Measurements from ENCODE around the gene NPBWR2. TPM values are rescaled to one million over a fixed set of nuclear protein-coding genes. Genes with fewer than 3 reads are reported as not detected.

Gene NPBWR2
- total RNA-seq, 1 experiment from 2014 or later = not detected

DNA sequence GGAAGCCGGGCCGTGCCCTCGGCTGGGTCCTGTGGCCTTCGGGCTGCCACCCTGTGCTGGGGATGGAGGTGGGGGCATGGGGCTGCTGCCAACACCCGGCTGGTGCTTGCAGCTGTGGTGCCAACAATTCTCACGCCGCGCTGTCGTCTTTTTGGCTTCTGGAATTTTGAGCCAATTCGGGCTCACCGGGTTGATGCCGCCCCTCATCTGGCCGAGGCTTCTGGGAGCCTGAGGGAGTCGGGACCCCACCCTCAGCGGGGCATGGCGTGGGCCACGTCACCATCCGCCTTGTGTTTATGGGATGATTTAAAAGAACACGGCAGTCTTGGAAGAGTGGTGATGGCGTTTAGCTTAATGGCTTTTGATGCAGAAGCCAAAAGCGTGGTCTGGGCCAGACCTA, 8.7 kb upstream of the NPBWR2 start:
- ChIA-PET POLR2A (no interaction called here), CTCF (interaction anchor here (0.5 to 0.7 kb wide), 3 partner anchors 24 to 36 kb away, joined by 3 read pairs; partner anchors contain the start of gene OPRL1)
- TF ChIP-seq POLR2AphosphoS5 (IDR thresholded peaks at IDR 0.05; ENCODE audit: low read depth, low read length) (no peak), SIN3A (IDR thresholded peaks at IDR 0.05; ENCODE audit: borderline replicate concordance, insufficient read depth, low read depth, low read length) (no peak), TCF7L2 (IDR thresholded peaks at IDR 0.05; ENCODE audit: low read depth, low read length) (no peak)
- TF ChIP-seq, protein P1, sequence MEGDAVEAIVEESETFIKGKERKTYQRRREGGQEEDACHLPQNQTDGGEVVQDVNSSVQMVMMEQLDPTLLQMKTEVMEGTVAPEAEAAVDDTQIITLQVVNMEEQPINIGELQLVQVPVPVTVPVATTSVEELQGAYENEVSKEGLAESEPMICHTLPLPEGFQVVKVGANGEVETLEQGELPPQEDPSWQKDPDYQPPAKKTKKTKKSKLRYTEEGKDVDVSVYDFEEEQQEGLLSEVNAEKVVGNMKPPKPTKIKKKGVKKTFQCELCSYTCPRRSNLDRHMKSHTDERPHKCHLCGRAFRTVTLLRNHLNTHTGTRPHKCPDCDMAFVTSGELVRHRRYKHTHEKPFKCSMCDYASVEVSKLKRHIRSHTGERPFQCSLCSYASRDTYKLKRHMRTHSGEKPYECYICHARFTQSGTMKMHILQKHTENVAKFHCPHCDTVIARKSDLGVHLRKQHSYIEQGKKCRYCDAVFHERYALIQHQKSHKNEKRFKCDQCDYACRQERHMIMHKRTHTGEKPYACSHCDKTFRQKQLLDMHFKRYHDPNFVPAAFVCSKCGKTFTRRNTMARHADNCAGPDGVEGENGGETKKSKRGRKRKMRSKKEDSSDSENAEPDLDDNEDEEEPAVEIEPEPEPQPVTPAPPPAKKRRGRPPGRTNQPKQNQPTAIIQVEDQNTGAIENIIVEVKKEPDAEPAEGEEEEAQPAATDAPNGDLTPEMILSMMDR (IDR thresholded peaks at IDR 0.05) = no peak
- TF ChIP-seq, protein P2, sequence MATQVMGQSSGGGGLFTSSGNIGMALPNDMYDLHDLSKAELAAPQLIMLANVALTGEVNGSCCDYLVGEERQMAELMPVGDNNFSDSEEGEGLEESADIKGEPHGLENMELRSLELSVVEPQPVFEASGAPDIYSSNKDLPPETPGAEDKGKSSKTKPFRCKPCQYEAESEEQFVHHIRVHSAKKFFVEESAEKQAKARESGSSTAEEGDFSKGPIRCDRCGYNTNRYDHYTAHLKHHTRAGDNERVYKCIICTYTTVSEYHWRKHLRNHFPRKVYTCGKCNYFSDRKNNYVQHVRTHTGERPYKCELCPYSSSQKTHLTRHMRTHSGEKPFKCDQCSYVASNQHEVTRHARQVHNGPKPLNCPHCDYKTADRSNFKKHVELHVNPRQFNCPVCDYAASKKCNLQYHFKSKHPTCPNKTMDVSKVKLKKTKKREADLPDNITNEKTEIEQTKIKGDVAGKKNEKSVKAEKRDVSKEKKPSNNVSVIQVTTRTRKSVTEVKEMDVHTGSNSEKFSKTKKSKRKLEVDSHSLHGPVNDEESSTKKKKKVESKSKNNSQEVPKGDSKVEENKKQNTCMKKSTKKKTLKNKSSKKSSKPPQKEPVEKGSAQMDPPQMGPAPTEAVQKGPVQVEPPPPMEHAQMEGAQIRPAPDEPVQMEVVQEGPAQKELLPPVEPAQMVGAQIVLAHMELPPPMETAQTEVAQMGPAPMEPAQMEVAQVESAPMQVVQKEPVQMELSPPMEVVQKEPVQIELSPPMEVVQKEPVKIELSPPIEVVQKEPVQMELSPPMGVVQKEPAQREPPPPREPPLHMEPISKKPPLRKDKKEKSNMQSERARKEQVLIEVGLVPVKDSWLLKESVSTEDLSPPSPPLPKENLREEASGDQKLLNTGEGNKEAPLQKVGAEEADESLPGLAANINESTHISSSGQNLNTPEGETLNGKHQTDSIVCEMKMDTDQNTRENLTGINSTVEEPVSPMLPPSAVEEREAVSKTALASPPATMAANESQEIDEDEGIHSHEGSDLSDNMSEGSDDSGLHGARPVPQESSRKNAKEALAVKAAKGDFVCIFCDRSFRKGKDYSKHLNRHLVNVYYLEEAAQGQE (IDR thresholded peaks at IDR 0.05; ENCODE audit: insufficient read depth in 1 of 2, low read depth in 2 of 2, low read length in 1 of 2) = no peak
- DNase-seq (ENCODE audit: low read depth, low spot score) (no peak), ATAC-seq (no peak)
- Histone ChIP-seq H3K27ac (ENCODE audit: low read length) (no peak overlapping the region), H3K4me3 (ENCODE audit: low read depth in 2 of 2, low read length in 2 of 2) (no peak overlapping the region), H3K4me1 (ENCODE audit: control insufficient read depth, insufficient read depth, low read length) (peaks cover 2% of the 10 kb centered on the region), H3K27me3 (ENCODE audit: control insufficient read depth, insufficient read depth, low read length) (no peaks in the 10 kb centered on the region), H3K36me3 (ENCODE audit: control insufficient read depth, insufficient read depth, low read length) (no peaks in the 10 kb centered on the region), H3K9me3 (ENCODE audit: control insufficient read depth, insufficient read depth, low read depth, low read length) (no peaks in the 10 kb centered on the region)
- BruUV-seq (replicated peaks) = no TSS peak
- intact Hi-C loops (cut with micrococcal nuclease; ENCODE audit: unreplicated experiment) = no loop called here
- in situ Hi-C loops (cut with HindIII; ENCODE audit: low pct_unique_long_range_greater_than_20kb, low sequenced_read_pairs) = no loop called here

DNA sequence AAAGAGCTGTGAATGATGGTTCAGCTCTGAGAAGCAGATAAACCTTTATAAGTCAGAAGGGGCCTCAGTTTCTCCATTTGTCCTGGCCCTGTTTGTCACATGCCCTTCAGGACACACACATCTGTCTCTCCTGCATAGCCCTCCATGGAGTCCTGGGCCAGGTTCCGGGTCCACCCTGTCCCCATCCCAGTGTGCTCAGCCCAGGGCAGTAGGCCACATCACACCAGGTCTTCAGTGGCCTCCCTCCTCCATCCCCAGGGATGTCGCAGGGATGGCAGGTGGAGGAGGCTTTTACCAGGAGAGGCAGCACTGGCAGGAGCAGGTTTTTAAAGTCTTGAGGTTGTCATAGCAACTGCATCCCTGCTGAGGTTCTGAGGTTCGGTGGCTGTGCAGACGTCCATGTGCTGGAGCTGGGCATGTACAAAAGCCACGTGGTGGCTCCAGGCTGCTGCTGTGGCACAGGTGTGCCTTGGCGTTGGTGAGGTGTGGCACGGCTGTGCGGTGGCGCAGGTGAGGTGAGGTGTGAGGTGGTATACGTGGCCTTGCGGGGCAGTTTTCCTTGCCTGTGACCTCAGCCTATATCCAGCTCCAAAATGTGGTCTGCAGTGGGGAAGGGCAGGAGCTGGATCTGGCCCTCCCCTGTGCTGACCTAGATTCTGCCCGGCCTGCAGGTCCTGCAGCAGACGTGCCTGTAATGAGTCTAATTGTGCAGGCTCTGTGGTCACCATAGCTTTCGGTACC, 8.0 kb upstream of the NPBWR2 start:
- Histone ChIP-seq H3K36me3 (ENCODE audit: control insufficient read depth, insufficient read depth, low read length) (no peaks in the 10 kb centered on the region), H3K4me1 (ENCODE audit: control insufficient read depth, insufficient read depth, low read length) (peaks cover 1% of the 10 kb centered on the region), H3K27ac (ENCODE audit: low read length) (no peak overlapping the region), H3K9me3 (ENCODE audit: control insufficient read depth, insufficient read depth, low read depth, low read length) (no peaks in the 10 kb centered on the region), H3K27me3 (ENCODE audit: control insufficient read depth, insufficient read depth, low read length) (no peaks in the 10 kb centered on the region), H3K4me3 (ENCODE audit: low read depth in 2 of 2, low read length in 2 of 2) (no peak overlapping the region)
- CTCF ChIA-PET = interaction anchor here (0.7 kb wide), 2 partner anchors 23 to 26 kb away, joined by 3 read pairs; no protein-coding TSS in a partner anchor
- ATAC-seq = no peak
- in situ Hi-C loops (cut with HindIII; ENCODE audit: low pct_unique_long_range_greater_than_20kb, low sequenced_read_pairs) = no loop called here
- POLR2A ChIA-PET = no interaction called here
- intact Hi-C loops (cut with micrococcal nuclease; ENCODE audit: unreplicated experiment) = no loop called here
- DNase-seq (ENCODE audit: low read depth, low spot score) = no peak
- TF ChIP-seq POLR2AphosphoS5 (IDR thresholded peaks at IDR 0.05; ENCODE audit: low read depth, low read length) (no peak), TCF7L2 (IDR thresholded peaks at IDR 0.05; ENCODE audit: low read depth, low read length) (no peak), SIN3A (IDR thresholded peaks at IDR 0.05; ENCODE audit: borderline replicate concordance, insufficient read depth, low read depth, low read length) (no peak)
- TF ChIP-seq, protein P1 (IDR thresholded peaks at IDR 0.05) = no peak
- BruUV-seq (replicated peaks) = no TSS peak
